Right cardiac atrium (tissue), 5 donors: Measurements from ENCODE around the gene MAPT. TPM values are rescaled to one million over a fixed set of nuclear protein-coding genes. Genes with fewer than 3 reads are reported as not detected.

Source experiments
- ATAC-seq, 2 donors: fragments of 200-7000 bp; cut with Tn5 transposase; one replicate each; pipeline versions ENCODE4 v1.8.0 to v1.9.1; 2020; ENCODE audit warnings: moderate library complexity in 2 of 2, mild to moderate bottlenecking in 1 of 2
- DNase-seq, 3 donors: peaks; one replicate each; pipeline ENCODE4 v3.0.0-alpha.2; 2020
- H3K27ac ChIP-seq: one replicate; pipeline ENCODE4 v1.5.1; 2013; ENCODE audit warnings: mild to moderate bottlenecking, low read length, control low read depth, moderate library complexity
- H3K27me3 ChIP-seq: one replicate; pipeline ENCODE4 v1.6.1; 2013; ENCODE audit not compliant: control insufficient read depth, insufficient read depth
- H3K4me1 ChIP-seq: one replicate; pipeline ENCODE4 v1.6.1; 2013; ENCODE audit warnings: low read length; ENCODE audit not compliant: control insufficient read depth, insufficient read depth
- H3K4me3 ChIP-seq: one replicate; pipeline ENCODE4 v1.5.1; 2013; ENCODE audit warnings: low read length, control low read depth
- H3K9me3 ChIP-seq: one replicate; pipeline ENCODE4 v1.6.1; 2013; ENCODE audit warnings: low read length; ENCODE audit not compliant: control insufficient read depth
- WGBS: extraction: QIAGEN DNeasy Blood & Tissue Kit; methylation state at CpG from one replicate; pipeline ENCODE4 v1.1.7; 2013; 5-methylcytosine and 5-hydroxymethylcytosine counted together
- intact Hi-C, 4 donors: fragments of 100-400 bp; cut with DNase I; formaldehyde crosslinking; loops; one replicate each; pipeline versions ENCODE4 v1.11.0 to v1.14.0; 2022 to 2023
- polyA plus RNA-seq: library from polyadenylated mRNA; stranded (reverse); fragments of 200-250 nt; gene quantifications from one replicate; pipeline ENCODE4 v1.2.3, GENCODE V29; 2013
- total RNA-seq, 4 donors: library from RNA; stranded (reverse); fragmentation: NEBNext Ultra II Directional; extraction: Animal tissue kit (Norgen Biotek cat#: 25700); gene quantifications; one replicate each; pipeline ENCODE4 v1.2.1, GENCODE V29; 2021
- donor health status: healthy with polysubstance abuse.
- donor health status: DM: no; HTN: yes; CAD: no.
- donor health status: DM: no; HTN: no; CAD: no.
- donor health status: DM: no; HTN: yes; CAD: no; lungs with severe emphysema.
- donor health status: DM: yes; HTN: yes; CAD: no.

The MAPT gene
- total and polyA plus RNA-seq, 5 donors, result 6.9 to 15.1 (median 8.2) TPM

DNA sequence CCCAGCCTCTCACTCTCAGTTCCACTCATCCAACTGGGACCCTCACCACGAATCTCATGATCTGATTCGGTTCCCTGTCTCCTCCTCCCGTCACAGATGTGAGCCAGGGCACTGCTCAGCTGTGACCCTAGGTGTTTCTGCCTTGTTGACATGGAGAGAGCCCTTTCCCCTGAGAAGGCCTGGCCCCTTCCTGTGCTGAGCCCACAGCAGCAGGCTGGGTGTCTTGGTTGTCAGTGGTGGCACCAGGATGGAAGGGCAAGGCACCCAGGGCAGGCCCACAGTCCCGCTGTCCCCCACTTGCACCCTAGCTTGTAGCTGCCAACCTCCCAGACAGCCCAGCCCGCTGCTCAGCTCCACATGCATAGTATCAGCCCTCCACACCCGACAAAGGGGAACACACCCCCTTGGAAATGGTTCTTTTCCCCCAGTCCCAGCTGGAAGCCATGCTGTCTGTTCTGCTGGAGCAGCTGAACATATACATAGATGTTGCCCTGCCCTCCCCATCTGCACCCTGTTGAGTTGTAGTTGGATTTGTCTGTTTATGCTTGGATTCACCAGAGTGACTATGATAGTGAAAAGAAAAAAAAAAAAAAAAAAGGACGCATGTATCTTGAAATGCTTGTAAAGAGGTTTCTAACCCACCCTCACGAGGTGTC lies 131.3 kb downstream of the MAPT start:
- intact Hi-C loops, result no loop called here
- no peaks in the 10 kb centered on the region for H3K27me3 ChIP-seq
- 83% methylated on average over 8 of the region's 8 CpGs for WGBS
- DNase-seq (no peak), ATAC-seq (no peak)
- no peaks in the 10 kb centered on the region for H3K9me3 ChIP-seq
- no peak overlapping the region for H3K27ac ChIP-seq
- no peaks in the 10 kb centered on the region for H3K4me1 ChIP-seq
- no peak overlapping the region for H3K4me3 ChIP-seq

- ATAC-seq (peak; percentile 7 to 22), DNase-seq (no peak)
- H3K9me3 ChIP-seq, result no peaks in the 10 kb centered on the region
- no peaks in the 10 kb centered on the region for H3K4me1 ChIP-seq
- intact Hi-C loops, result no loop called here
- no peak overlapping the region for H3K27ac ChIP-seq
- H3K4me3 ChIP-seq, result no peak overlapping the region
- no peaks in the 10 kb centered on the region for H3K27me3 ChIP-seq
- WGBS, result 80% methylated on average over 17 of the region's 17 CpGs
These were observed 132.1 kb downstream of the MAPT start for GRCh38 chr17:46026166-46027047.

GRCh38 chr17:46027048-46027975 lies 133.0 kb downstream of the MAPT start:
- Histone ChIP-seq H3K27me3 (no peaks in the 10 kb centered on the region), H3K27ac (peak overlapping the region; percentile 31), H3K4me1 (no peaks in the 10 kb centered on the region), H3K4me3 (no peak overlapping the region), H3K9me3 (no peaks in the 10 kb centered on the region)
- WGBS, result 69% methylated on average over 12 of the region's 12 CpGs
- DNase-seq (no peak), ATAC-seq (peak in 1 of 2 donors; percentile 12)
- intact Hi-C loops, result no loop called here

DNA sequence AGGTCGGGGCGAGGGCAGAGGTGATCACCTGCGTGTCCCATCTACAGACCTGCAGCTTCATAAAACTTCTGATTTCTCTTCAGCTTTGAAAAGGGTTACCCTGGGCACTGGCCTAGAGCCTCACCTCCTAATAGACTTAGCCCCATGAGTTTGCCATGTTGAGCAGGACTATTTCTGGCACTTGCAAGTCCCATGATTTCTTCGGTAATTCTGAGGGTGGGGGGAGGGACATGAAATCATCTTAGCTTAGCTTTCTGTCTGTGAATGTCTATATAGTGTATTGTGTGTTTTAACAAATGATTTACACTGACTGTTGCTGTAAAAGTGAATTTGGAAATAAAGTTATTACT lies 133.6 kb downstream of the MAPT start:
- intact Hi-C loops, result no loop called here
- no peak for DNase-seq
- Histone ChIP-seq H3K9me3 (no peaks in the 10 kb centered on the region), H3K27ac (peak overlapping the region; percentile 31), H3K4me1 (no peaks in the 10 kb centered on the region), H3K4me3 (no peak overlapping the region), H3K27me3 (no peaks in the 10 kb centered on the region)
- WGBS, result 76% methylated on average over 4 of the region's 4 CpGs
- ATAC-seq, result no peak

DNA sequence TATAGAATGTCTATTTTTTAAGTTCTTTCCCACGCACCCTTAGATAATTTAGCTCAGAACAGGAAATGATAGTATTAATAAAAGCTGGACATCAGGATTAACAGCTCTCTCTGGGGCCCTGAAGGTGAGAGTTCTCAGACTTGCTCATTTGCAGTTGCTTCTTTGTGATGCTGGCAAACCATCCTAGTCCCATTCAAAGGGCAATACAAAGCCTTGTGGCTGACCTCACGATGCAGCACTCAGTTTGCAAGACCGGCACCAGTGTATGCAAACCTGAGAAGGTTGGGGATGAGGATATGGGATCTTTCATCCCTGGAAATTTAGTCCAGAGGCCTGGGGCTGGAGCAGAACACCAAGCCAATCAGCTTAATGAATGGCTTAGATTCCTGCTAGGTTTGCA lies 134.0 kb downstream of the MAPT start:
- Histone ChIP-seq H3K4me3 (no peak overlapping the region), H3K4me1 (no peaks in the 10 kb centered on the region), H3K27me3 (no peaks in the 10 kb centered on the region), H3K27ac (no peak overlapping the region), H3K9me3 (no peaks in the 10 kb centered on the region)
- 73% methylated on average over 3 of the region's 3 CpGs for WGBS
- DNase-seq (no peak), ATAC-seq (no peak)
- intact Hi-C loops, result no loop called here

DNA sequence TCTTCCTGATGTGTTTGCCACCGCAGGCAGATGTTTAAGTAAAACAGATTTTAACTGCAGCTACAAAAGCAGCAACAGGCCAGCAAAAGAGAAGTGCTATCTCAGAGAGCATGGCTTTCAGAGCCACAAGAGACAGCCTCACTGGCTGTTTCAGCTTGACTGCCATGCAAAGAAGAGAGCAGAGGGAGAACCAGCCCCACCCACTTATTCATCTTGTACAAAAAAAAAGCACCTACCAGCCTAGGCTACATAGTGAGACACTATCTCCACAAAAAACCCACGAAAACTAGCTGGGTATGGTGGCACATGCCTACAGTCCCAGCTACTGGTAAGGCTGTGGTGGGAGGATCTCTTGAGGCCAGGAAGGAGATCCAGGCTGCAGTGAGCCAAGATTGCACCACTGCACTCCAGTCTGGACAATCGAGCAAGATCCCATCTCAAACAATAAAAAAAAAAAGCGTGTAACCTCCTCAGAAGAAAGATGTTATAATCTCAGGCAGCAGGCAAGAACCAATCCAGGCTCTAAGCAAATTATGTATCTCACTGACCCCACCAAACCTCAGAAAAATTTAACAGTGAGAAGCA lies 134.7 kb downstream of the MAPT start:
- H3K27me3 ChIP-seq, result no peaks in the 10 kb centered on the region
- ATAC-seq, result no peak
- DNase-seq, result no peak
- intact Hi-C loops, result no loop called here
- H3K4me1 ChIP-seq, result no peaks in the 10 kb centered on the region
- 71% methylated on average over 4 of the region's 4 CpGs for WGBS
- no peaks in the 10 kb centered on the region for H3K9me3 ChIP-seq
- H3K27ac ChIP-seq, result no peak overlapping the region
- H3K4me3 ChIP-seq, result no peak overlapping the region

DNA sequence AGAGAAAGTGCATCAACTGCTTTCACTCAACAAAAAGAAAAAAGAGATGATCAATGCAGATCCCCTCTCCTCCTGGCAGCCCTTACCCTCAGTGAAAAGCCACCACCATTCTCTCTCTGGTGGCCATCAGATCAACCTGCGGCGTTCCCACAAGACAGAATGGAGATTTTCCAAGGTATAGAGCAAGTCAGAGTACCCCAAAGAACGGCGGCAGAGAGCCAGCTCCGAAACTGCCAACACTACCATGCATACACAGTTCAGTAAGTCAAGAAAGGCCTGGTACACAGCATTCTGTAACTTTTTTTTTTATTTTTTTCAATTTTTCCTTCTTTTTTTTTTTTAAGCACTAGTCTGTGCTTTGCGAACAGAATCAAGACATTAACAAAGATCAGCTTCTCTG lies 135.3 kb downstream of the MAPT start:
- H3K27me3 ChIP-seq, result no peaks in the 10 kb centered on the region
- no peaks in the 10 kb centered on the region for H3K9me3 ChIP-seq
- 96% methylated on average over 6 of the region's 6 CpGs for WGBS
- H3K4me1 ChIP-seq, result no peaks in the 10 kb centered on the region
- no peak overlapping the region for H3K27ac ChIP-seq
- intact Hi-C loops, result no loop called here
- DNase-seq (no peak), ATAC-seq (no peak)
- H3K4me3 ChIP-seq, result no peak overlapping the region

DNA sequence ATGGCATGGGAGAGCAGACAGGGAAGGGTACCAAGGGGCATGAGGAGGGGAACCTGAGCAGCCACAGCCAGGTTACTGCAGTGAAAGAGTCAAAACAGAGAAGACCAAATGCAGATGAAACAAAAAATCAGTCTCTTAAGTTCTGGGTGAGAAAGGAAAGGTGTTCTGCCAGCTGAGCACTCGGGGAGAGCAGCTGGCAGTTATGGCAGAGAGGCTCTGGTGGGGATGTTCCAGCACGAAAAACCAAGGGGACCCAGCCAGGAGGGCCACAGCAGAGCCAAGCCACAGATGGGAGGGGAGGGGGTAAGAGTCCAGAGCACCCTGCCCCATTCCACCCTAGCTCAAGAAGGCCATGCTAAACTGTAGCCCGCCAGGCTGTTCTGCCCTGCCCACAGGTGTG lies 136.4 kb downstream of the MAPT start:
- H3K4me1 ChIP-seq, result no peaks in the 10 kb centered on the region
- no peak overlapping the region for H3K4me3 ChIP-seq
- no peak for DNase-seq
- ATAC-seq, result no peak
- WGBS, result 70% methylated on average over 3 of the region's 3 CpGs
- H3K27me3 ChIP-seq, result no peaks in the 10 kb centered on the region
- intact Hi-C loops, result no loop called here
- no peak overlapping the region for H3K27ac ChIP-seq
- H3K9me3 ChIP-seq, result no peaks in the 10 kb centered on the region

DNA sequence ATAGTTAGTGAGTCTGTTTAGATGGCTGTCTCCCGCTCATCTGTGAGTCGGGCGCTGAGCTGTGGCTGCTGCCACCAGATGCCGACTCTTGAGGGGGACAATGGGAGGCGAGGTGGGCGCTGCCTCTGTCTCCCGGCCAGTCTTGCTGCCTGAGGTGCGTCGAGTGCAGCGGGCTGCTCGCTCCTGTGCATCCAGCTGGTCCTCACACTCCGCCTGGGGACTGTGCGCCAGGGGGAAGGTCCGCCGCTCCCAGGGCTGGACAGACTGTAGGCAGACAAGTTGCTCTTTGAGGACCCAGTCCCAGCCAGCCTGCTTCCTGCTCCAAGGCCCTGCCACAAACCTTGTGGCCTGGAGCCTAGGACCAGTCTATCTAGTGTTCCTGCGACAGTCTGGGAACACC lies 137.1 kb downstream of the MAPT start:
- DNase-seq, result no peak
- no peak for ATAC-seq
- intact Hi-C loops, result no loop called here
- WGBS, result 91% methylated on average over 16 of the region's 16 CpGs
- H3K27me3 ChIP-seq, result no peaks in the 10 kb centered on the region
- H3K4me3 ChIP-seq, result no peak overlapping the region
- H3K27ac ChIP-seq, result no peak overlapping the region
- H3K9me3 ChIP-seq, result no peaks in the 10 kb centered on the region
- no peaks in the 10 kb centered on the region for H3K4me1 ChIP-seq

DNA sequence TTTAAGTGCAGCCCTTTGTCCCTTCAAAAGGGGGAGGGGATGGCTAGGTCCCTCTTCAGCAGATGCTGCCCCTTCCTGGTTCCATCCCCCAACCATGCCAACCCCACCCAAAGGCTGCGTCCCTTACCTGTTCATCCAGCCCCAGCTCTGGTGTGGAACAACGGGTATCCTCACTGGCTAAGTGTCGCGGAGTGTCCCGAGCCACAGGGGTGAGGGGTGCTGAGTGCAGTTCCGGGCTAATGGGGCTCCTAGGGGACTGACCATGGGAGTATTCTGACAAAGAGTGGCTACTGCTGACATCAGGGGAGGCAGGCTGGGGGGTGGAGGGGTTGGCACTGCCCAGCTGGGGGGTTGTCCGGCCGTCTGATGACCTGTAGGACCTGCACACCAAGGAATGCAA lies 137.6 kb downstream of the MAPT start:
- ATAC-seq (no peak), DNase-seq (no peak)
- H3K4me3 ChIP-seq, result no peak overlapping the region
- no peaks in the 10 kb centered on the region for H3K27me3 ChIP-seq
- H3K27ac ChIP-seq, result no peak overlapping the region
- H3K9me3 ChIP-seq, result no peaks in the 10 kb centered on the region
- intact Hi-C loops, result no loop called here
- H3K4me1 ChIP-seq, result no peaks in the 10 kb centered on the region
- WGBS, result 83% methylated on average over 8 of the region's 8 CpGs
